Measurements from ENCODE around the gene MTMR3. TPM values are rescaled to one million over a fixed set of nuclear protein-coding genes. Genes with fewer than 3 reads are reported as not detected.
"Not testable (repeated sequence)": the region's sequence is repeated elsewhere in the genome, so short reads cannot be mapped to it uniquely, and the experiment has no call there.

Gene MTMR3
- total and polyA plus RNA-seq, 4 donors, result 6.0 to 38.8 (median 17.1) TPM

DNA sequence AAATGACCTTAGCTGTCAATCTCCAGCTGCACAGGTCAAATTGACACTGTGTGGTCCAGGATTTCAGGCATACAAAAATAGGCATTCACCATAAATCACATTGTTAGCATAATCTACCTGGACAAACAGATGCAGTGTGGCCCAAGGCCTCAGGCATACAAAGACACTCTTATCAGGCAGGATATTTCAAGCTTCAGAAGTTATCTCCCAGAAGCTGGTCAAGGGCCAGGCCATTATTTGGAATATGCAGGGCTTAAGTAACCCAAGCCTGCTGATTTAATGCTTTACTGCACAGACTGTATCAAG is 171.7 kb downstream of the MTMR3 start:
- Histone ChIP-seq H3K36me3 (ENCODE audit: control insufficient read depth in 4 of 4, insufficient read depth in 3 of 4, low read depth in 1 of 4, low read length in 3 of 4) (no peaks in the 10 kb centered on the region), H3K9ac (ENCODE audit: low read depth in 1 of 2, low read length in 2 of 2) (no peak overlapping the region), H3K27me3 (ENCODE audit: control insufficient read depth in 4 of 4, insufficient read depth in 4 of 4, low read length in 3 of 4) (no peaks in the 10 kb centered on the region), H3K27ac (ENCODE audit: low read depth in 1 of 2, low read length in 2 of 2) (no peak overlapping the region), H3K9me3 (ENCODE audit: control insufficient read depth in 4 of 4, low read length in 3 of 4) (no peaks in the 10 kb centered on the region), H3K4me3 (ENCODE audit: low read depth in 1 of 3, low read length in 3 of 3) (no peak overlapping the region), H3K4me1 (ENCODE audit: control insufficient read depth in 4 of 4, insufficient read depth in 4 of 4, low read length in 3 of 4) (no peaks in the 10 kb centered on the region)
- DNase-seq (ENCODE audit: low spot score), result no peak
- no peak for TF ChIP-seq EGR1 (IDR thresholded peaks at IDR 0.05; ENCODE audit: low read depth in 2 of 2)

DNA sequence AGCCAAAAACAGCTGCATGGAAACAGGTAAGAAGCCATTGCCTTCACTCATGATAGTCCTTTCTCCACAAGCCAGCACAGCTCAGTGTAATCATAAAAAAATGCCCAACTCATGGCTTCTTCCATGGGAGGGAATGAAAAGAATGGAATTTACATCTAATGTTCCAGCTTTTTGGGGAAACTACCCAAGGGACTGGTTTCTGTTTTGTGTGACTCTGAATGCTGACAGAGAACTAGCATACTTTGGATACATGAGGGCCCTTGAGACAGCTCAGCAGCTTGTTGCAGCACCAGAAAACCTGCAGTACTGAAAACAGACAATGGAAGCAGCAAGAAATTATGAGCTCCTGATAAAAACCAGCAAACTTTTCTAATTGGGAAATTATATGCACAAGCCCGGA is 173.0 kb downstream of the MTMR3 start:
- H3K36me3 ChIP-seq (ENCODE audit: control insufficient read depth in 4 of 4, insufficient read depth in 3 of 4, low read depth in 1 of 4, low read length in 3 of 4), result no peaks in the 10 kb centered on the region
- H3K27ac ChIP-seq (ENCODE audit: low read depth in 1 of 2, low read length in 2 of 2), result no peak overlapping the region
- no peak for DNase-seq (ENCODE audit: low spot score)
- H3K4me3 ChIP-seq (ENCODE audit: low read depth in 1 of 3, low read length in 3 of 3), result no peak overlapping the region
- no peaks in the 10 kb centered on the region for H3K27me3 ChIP-seq (ENCODE audit: control insufficient read depth in 4 of 4, insufficient read depth in 4 of 4, low read length in 3 of 4)
- no peak overlapping the region for H3K9ac ChIP-seq (ENCODE audit: low read depth in 1 of 2, low read length in 2 of 2)
- TF ChIP-seq SP1 (IDR thresholded peaks at IDR 0.05) (no peak), NR2F2 (IDR thresholded peaks at IDR 0.05) (no peak), RXRA (IDR thresholded peaks at IDR 0.05) (no peak), FOXA2 (IDR thresholded peaks at IDR 0.05) (no peak), EGR1 (IDR thresholded peaks at IDR 0.05; ENCODE audit: low read depth in 2 of 2) (no peak), FOXA1 (IDR thresholded peaks at IDR 0.05) (no peak), GABPA (IDR thresholded peaks at IDR 0.05 in 1 of 2, conservative IDR thresholded peaks at IDR 0.05 in 1 of 2) (no peak), RAD21 (IDR thresholded peaks at IDR 0.05) (no peak), YY1 (IDR thresholded peaks at IDR 0.05) (no peak)
- TF ChIP-seq, protein P1, sequence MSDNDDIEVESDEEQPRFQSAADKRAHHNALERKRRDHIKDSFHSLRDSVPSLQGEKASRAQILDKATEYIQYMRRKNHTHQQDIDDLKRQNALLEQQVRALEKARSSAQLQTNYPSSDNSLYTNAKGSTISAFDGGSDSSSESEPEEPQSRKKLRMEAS (IDR thresholded peaks at IDR 0.05), result no peak
- TF ChIP-seq, protein P2, sequence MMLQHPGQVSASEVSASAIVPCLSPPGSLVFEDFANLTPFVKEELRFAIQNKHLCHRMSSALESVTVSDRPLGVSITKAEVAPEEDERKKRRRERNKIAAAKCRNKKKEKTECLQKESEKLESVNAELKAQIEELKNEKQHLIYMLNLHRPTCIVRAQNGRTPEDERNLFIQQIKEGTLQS (IDR thresholded peaks at IDR 0.05), result no peak
- WGBS, result 95% methylated on average over 1 of the region's 1 CpG
- H3K4me1 ChIP-seq (ENCODE audit: control insufficient read depth in 4 of 4, insufficient read depth in 4 of 4, low read length in 3 of 4), result no peaks in the 10 kb centered on the region
- H3K9me3 ChIP-seq (ENCODE audit: control insufficient read depth in 4 of 4, low read length in 3 of 4), result no peaks in the 10 kb centered on the region

DNA sequence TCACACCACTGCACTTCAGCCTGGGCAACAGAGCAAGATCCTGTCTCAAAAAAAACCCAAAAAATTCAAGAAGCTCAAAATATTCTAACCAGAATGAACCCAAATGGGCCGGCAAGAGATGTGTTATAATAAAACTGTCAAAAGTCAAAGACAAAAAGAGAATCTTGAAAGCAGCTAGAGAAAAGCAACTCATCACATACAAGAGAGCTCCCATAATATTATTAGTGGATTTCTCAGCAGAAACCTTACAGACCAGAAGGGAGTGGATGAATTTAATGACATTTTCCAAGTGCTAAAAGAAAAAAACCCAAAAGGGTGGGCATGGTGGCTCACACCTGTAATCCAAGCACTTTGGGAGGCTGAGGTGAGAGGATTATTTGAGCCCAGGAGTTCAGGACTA is 174.4 kb downstream of the MTMR3 start:
- Histone ChIP-seq H3K4me1 (ENCODE audit: control insufficient read depth in 4 of 4, insufficient read depth in 4 of 4, low read length in 3 of 4) (no peaks in the 10 kb centered on the region), H3K27me3 (ENCODE audit: control insufficient read depth in 4 of 4, insufficient read depth in 4 of 4, low read length in 3 of 4) (no peaks in the 10 kb centered on the region), H3K9me3 (ENCODE audit: control insufficient read depth in 4 of 4, low read length in 3 of 4) (no peaks in the 10 kb centered on the region), H3K9ac (ENCODE audit: low read depth in 1 of 2, low read length in 2 of 2) (no peak overlapping the region), H3K4me3 (ENCODE audit: low read depth in 1 of 3, low read length in 3 of 3) (no peak overlapping the region), H3K36me3 (ENCODE audit: control insufficient read depth in 4 of 4, insufficient read depth in 3 of 4, low read depth in 1 of 4, low read length in 3 of 4) (no peaks in the 10 kb centered on the region), H3K27ac (ENCODE audit: low read depth in 1 of 2, low read length in 2 of 2) (no peak overlapping the region)
- WGBS, result 95% methylated on average over 1 of the region's 1 CpG
- TF ChIP-seq, protein P1 (IDR thresholded peaks at IDR 0.05), result no peak
- TF ChIP-seq, protein P3, sequence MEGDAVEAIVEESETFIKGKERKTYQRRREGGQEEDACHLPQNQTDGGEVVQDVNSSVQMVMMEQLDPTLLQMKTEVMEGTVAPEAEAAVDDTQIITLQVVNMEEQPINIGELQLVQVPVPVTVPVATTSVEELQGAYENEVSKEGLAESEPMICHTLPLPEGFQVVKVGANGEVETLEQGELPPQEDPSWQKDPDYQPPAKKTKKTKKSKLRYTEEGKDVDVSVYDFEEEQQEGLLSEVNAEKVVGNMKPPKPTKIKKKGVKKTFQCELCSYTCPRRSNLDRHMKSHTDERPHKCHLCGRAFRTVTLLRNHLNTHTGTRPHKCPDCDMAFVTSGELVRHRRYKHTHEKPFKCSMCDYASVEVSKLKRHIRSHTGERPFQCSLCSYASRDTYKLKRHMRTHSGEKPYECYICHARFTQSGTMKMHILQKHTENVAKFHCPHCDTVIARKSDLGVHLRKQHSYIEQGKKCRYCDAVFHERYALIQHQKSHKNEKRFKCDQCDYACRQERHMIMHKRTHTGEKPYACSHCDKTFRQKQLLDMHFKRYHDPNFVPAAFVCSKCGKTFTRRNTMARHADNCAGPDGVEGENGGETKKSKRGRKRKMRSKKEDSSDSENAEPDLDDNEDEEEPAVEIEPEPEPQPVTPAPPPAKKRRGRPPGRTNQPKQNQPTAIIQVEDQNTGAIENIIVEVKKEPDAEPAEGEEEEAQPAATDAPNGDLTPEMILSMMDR (IDR thresholded peaks at IDR 0.05; ENCODE audit: low read depth, low read length, missing input control), result no peak
- TF ChIP-seq, protein P4, sequence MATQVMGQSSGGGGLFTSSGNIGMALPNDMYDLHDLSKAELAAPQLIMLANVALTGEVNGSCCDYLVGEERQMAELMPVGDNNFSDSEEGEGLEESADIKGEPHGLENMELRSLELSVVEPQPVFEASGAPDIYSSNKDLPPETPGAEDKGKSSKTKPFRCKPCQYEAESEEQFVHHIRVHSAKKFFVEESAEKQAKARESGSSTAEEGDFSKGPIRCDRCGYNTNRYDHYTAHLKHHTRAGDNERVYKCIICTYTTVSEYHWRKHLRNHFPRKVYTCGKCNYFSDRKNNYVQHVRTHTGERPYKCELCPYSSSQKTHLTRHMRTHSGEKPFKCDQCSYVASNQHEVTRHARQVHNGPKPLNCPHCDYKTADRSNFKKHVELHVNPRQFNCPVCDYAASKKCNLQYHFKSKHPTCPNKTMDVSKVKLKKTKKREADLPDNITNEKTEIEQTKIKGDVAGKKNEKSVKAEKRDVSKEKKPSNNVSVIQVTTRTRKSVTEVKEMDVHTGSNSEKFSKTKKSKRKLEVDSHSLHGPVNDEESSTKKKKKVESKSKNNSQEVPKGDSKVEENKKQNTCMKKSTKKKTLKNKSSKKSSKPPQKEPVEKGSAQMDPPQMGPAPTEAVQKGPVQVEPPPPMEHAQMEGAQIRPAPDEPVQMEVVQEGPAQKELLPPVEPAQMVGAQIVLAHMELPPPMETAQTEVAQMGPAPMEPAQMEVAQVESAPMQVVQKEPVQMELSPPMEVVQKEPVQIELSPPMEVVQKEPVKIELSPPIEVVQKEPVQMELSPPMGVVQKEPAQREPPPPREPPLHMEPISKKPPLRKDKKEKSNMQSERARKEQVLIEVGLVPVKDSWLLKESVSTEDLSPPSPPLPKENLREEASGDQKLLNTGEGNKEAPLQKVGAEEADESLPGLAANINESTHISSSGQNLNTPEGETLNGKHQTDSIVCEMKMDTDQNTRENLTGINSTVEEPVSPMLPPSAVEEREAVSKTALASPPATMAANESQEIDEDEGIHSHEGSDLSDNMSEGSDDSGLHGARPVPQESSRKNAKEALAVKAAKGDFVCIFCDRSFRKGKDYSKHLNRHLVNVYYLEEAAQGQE (IDR thresholded peaks at IDR 0.05), result no peak
- no peak for TF ChIP-seq YY1 (IDR thresholded peaks at IDR 0.05)
- no peak for TF ChIP-seq JUND (IDR thresholded peaks at IDR 0.05)
- no peak for TF ChIP-seq RXRA (IDR thresholded peaks at IDR 0.05)
- no peak for DNase-seq (ENCODE audit: low spot score)

DNA sequence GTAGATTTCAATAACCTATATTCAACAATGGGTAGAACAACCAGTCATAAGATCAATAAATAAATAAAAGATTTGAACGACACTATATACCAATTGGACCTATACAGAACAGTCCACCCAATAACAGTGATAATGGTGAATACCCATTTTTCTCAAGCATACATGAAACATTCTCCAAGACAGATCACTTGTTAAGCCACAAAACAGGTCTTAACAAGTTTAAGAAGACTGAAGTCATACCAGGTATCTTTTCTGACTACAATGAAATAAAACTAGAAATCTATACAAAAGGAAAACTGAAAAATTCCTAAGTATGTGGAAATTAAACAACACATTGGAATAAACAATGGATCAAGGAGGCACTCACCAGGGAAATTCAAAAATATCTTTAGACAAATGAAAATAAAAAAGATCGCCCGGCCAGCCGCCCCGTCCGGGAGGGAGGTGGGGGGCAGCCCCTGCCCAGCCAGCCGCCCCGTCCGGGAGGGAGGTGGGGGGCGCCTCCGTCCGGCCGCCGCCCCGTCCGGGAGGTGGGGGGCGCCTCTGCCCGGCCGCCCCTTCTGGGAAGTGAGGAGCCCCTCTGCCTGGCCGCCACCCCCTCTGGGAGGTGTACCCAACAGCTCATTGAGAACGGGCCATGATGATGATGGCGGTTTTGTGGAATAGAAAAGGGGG is 176.5 kb downstream of the MTMR3 start:
- H3K9me3 ChIP-seq (ENCODE audit: control insufficient read depth in 4 of 4, low read length in 3 of 4); H3K27me3 ChIP-seq (ENCODE audit: control insufficient read depth in 4 of 4, insufficient read depth in 4 of 4, low read length in 3 of 4); H3K4me3 ChIP-seq (ENCODE audit: low read depth in 1 of 3, low read length in 3 of 3); H3K36me3 ChIP-seq (ENCODE audit: control insufficient read depth in 4 of 4, insufficient read depth in 3 of 4, low read depth in 1 of 4, low read length in 3 of 4); H3K4me1 ChIP-seq (ENCODE audit: control insufficient read depth in 4 of 4, insufficient read depth in 4 of 4, low read length in 3 of 4); DNase-seq (ENCODE audit: low spot score); H3K27ac ChIP-seq (ENCODE audit: low read depth in 1 of 2, low read length in 2 of 2); H3K9ac ChIP-seq (ENCODE audit: low read depth in 1 of 2, low read length in 2 of 2): not testable (repeated sequence)
- WGBS, result 90% methylated on average over 20 of the region's 22 CpGs

DNA sequence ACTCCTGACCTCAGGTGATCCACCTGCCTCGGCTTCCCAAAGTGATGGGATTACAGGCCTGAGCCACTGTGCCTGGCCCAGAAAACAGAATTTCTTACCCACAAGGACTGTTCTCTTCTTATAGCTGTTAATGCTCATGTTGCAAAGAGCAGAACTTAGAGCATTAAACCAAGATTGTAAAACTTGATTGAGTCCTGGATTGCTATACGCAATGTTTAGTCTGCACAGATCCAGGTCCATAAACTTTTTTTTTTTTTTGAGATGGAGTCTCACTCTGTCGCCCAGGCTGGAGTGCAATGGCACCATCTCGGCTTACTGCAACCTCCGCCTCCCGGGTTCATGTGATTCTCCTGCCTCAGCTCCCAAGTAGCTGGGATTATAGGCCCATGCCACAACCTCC is 178.1 kb downstream of the MTMR3 start:
- not testable (repeated sequence) for H3K27ac ChIP-seq (ENCODE audit: low read depth in 1 of 2, low read length in 2 of 2); DNase-seq (ENCODE audit: low spot score); H3K4me3 ChIP-seq (ENCODE audit: low read depth in 1 of 3, low read length in 3 of 3); H3K9me3 ChIP-seq (ENCODE audit: control insufficient read depth in 4 of 4, low read length in 3 of 4); H3K4me1 ChIP-seq (ENCODE audit: control insufficient read depth in 4 of 4, insufficient read depth in 4 of 4, low read length in 3 of 4); H3K27me3 ChIP-seq (ENCODE audit: control insufficient read depth in 4 of 4, insufficient read depth in 4 of 4, low read length in 3 of 4); H3K9ac ChIP-seq (ENCODE audit: low read depth in 1 of 2, low read length in 2 of 2); H3K36me3 ChIP-seq (ENCODE audit: control insufficient read depth in 4 of 4, insufficient read depth in 3 of 4, low read depth in 1 of 4, low read length in 3 of 4)
- WGBS, result 88% methylated on average over 6 of the region's 6 CpGs
